Raji (cell line): ENCODE results near the gene KRTCAP2.

Experiments
- POLR2A ChIP-seq: IDR thresholded peaks from 2 replicates; pipeline ENCODE4 v1.6.1; 2011; ENCODE audit warnings: low read depth, low read length, control low read depth; ENCODE audit not compliant: insufficient read depth

The KRTCAP2 gene

GRCh38 chr1:155176544-155177071 is 3.5 kb upstream of the KRTCAP2 start:
- TF ChIP-seq POLR2A: peak; percentile 30; the same call in 1 of the 2 replicates

DNA sequence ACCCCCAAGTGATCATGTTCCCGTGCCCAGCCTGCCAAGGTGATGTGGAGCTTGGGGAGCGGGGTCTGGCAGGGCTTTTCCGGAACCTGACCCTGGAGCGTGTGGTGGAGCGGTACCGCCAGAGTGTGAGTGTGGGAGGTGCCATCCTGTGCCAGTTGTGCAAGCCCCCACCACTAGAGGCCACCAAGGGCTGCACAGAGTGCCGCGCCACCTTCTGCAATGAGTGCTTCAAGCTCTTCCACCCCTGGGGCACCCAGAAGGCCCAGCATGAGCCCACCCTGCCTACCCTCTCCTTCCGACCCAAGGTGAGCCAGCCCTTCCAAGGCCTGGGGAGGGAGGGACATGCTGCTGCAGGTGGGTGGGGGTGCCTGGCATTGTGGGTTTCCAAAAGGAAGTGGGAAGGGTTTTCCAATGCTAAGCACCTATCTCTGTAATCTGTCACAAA is 2.8 kb upstream of the KRTCAP2 start:
- no peak for TF ChIP-seq POLR2A

GRCh38 chr1:155175281-155175926 is 2.3 kb upstream of the KRTCAP2 start:
- TF ChIP-seq POLR2A: no peak

GRCh38 chr1:155174324-155175280 is 1.5 kb upstream of the KRTCAP2 start:
- no peak for TF ChIP-seq POLR2A

DNA sequence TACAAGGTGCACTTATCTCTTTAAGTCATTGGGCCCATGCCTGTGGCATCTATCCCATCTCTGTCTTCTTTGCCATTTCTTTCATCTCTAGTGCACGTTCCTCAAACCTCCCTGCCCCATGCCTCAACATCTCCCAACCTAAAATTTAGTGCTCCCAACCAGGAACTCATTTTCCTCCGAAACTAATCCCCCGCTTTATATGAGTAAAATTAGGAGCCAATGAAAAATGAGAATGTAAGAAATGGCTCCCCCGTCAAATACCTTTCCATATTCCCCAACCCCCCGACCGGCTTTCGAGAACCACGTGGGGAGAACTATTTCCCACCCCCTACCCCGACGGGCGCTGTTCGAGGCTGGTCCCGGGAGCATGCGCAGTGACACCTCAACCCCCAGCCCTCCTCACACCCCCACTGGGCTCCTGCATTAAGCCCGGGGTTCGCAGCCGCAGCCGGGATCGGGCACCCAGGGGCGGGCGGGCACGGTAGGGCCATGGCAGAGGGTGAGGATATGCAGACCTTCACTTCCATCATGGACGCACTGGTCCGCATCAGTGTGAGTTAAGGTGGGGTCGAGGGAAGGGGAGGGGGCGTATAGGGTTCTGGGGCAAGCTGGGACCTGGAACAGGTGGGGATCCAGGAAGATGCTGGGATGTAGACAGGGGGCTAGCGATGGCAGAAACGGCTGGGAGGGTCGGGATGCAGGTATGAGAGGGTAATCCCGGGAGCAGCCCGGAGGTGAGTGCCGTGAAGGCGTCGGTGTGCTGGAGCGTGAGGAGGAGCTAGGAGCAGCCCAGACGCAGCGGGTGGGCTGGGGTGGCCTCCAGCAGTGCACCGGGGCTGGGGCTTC is 597 bp upstream of the KRTCAP2 start, which contains the start of gene TRIM46:
Gene TRIM46, plus strand, starts transcription at position 372 of the 846 bp plus-strand sequence. Its CDS starts 118 bp downstream, at position 490.
- no peak; the same call in 1 of the 2 replicates for TF ChIP-seq POLR2A

DNA sequence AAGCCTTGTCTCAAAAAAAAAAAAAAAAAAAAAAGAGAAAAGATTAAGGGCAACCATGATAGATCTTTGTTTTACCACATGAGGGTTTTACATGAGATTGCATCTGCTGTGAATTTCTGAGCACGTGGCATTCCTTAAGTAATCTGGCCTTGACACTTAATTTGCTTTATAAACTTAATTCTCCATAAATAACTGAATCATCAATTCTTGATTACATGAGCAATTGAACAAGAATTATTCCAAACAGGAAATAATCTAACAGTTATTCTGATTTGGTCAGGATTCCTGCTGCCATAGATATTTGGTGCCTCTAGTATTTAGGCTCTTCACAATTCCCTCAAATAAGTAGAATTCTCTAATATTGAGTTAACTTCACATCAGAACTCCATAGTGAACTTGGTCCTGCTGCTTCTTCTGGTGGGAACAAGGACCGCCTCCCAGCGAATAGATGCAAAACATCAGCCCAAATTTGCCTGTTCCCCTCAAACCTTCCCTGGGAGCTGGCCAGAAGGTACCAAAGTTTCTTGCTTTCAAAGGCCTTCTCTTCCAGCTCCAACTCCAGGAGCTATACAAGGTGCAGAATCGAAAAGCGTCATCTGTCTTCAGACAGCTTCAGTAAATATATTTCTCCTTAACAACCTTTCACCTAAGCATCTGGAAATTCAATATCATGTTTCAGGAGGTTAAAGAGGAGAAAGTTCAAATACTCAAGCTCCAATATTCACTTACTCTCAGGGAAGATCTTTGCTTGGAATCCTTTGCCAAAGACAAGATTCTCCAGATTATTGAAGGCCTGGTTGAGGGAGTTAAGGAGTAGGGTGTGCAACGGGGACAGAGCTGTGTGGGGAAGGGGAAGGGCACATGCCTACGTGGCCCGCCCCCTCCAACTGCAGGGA is 1.0 kb downstream of the KRTCAP2 start:
- TF ChIP-seq POLR2A: no peak

- TF ChIP-seq POLR2A: no peak
Observed at GRCh38 chr1:155170806-155171205, 2.3 kb downstream of the KRTCAP2 start.

DNA sequence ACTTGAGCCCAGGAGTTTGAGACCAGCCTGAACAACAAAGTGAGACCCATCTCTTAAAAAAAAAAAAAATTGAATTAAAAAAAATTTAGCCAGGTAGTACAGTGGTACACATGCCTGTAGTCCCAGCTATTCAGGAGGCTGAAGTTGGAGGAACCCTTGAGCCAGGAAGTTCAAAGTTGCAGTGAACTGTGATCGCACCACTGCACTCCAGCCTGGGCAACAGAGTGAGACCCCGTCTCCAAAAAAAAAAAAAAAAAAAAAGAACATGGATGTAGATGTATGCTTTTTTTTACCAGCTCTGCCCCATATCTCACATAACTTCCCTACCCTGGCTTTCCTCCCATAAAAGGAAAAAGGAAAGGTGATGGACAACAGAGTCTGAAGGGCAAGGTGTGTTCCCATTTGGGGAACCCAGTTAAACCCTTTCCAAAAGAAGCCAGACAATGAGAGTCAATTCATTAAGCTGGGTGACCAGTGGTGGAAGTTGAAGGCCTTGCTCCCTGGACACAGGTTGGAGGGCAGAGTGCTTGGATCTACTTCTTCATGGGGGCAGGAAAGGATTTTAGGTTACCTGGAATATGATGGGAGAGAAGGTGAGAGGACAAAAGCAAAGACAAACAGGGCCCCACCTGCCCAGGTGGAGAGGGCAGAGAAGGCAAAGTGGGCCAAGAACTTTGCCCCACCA is 2.9 kb downstream of the KRTCAP2 start:
- no peak for TF ChIP-seq POLR2A

DNA sequence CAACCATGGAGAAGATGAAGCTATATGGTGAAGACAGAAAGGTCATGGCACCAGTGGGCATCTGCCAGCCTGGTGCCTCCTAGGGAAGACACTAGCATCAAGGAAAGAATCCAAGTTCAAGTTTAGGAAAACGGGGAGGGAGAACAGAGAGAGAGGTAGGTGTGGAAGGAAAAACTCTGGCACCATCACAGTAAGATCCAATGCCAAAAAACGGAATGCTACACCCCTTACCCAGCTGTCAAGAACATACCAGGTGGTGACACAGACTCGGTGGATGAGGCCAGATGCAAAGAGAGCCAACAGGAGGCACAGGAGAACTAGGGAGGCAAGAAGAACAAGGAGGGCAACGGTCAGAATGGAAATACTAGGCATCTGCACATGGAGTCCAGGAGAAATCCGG is 3.6 kb downstream of the KRTCAP2 start:
- TF ChIP-seq POLR2A: no peak

DNA sequence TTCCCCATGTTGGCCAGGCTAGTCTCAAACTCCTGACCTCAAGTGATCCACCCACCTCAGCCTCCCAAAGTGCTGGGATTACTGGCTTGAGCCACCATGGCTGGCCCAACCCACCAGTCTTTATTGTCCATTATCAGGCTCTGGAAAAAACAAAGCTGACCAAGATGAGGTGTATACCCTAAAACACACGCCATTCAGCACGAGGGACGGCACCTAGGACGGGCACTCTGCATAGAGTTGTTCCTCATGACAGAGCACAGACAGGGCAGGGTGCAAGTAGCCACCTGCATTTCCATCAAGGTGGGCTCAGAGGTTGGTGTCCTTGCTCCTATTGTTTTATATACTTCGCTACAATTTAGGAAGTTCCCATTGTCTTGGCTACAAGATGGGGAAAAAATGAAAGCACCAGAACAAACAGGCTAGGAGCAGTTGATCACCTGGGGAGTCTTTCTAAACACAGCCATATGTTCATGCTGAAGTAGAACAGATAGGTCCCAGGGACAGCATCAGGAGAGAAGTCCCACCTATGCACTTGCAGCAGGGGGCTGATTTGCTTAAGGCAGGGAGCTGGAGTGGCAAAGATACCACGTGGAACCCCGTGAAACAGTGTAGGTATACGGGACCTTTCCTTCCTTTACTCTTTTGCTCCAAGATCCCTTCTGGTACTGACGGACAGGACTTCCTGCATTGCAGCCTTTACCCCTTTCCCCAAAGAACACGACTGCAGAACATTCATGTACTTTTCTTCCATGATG is 4.5 kb downstream of the KRTCAP2 start:
- 0 out of 2 replicates have a peak, but pooled peaks have one; percentile 20 for TF ChIP-seq POLR2A

DNA sequence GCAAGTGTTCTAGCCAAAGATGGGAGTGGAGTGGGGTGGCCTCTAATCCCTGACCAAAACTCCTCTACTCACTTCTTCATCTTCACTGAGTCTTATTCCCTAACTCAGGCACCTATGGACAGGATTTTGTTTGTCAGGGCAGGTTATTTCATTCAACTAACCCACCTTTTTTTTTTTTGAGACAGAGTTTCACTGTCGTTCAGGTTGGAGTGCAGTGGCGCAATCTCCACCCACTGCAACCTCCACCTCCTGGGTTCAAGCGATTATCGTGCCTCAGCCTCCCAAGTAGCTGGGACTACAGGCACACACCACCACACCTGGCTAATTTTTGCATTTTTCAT is 5.0 kb downstream of the KRTCAP2 start:
- 0 out of 2 replicates have a peak, but pooled peaks have one; percentile 15 for TF ChIP-seq POLR2A
